HG03103 (cell line): Measurements from ENCODE around the gene NDUFA6.
"Not testable (repeated sequence)": the region's sequence is repeated elsewhere in the genome, so short reads cannot be mapped to it uniquely, and the experiment has no call there.

ENCODE experiments used
- ATAC-seq: cut with Tn5 transposase; IDR thresholded peaks from one replicate; pipeline ENCODE4 v1.9.1; 2021; ENCODE audit warnings: low read depth; ENCODE audit not compliant: unreplicated experiment

The NDUFA6 gene

DNA sequence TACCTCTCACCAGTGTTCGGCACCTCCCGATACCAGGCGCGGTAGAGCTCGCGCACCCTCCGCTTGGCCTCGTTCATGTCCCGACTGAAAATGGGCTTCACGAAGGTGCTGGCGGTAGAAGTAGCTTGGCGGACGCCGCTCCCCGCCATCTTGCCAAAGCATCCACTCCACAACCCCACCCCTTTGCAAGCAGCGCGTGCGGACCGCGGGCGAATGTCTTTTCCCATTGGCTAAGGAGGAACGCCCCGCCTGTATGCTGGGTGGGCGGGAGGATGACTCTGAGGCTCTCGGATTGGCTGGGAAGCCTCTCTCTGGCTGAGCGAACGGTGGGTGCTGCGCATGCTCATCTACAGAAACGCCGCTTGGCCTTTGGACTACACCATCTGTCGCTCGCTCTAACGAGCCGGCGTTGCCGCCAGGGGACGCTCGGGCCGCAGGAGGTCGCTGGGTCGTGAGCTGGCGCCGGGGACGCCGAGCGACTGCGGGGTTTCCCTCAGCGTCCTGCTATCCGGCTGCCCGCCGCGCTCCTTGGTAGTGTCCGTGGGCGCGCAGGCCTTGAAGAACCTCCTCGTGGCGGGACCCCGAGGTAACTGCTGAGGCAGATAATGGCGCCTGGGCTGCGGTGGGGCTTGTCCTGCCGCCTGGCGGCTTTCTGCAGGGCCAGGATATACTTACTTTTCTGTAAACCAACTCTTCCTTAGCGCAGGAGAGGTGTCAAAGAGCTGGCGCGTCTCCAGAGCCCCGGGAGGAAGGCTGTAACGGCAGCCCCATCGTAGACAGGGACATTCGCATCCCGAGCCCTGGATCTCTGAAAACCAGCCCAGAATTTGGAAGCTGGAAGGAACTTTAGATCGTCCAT lies at the start of gene NDUFA6:
TSS of gene NDUFA6 (minus strand) at position 177 of the 859 bp plus-strand sequence. CDS start at position 149, 28 bp downstream.
- peak; percentile 95 for ATAC-seq

DNA sequence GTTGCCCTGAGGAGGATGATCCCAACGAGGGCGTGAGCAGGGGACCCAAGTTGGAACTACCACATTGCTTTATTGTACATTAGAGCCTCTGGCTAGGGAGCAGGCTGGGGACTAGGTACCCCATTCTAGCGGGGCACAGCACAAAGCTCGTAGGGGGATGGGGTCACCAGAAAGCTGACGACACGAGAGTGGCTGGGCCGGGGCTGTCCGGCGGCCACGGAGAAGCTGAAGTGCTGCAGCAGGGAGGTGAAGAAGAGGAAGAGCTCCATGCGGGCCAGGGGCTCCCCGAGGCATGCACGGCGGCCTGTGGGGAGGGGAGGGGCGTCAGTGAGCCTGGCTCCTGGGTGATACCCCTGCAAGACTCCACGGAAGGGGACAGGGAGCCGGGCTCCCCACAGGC lies 49.6 kb upstream of the NDUFA6 start:
- ATAC-seq: not testable (repeated sequence)

DNA sequence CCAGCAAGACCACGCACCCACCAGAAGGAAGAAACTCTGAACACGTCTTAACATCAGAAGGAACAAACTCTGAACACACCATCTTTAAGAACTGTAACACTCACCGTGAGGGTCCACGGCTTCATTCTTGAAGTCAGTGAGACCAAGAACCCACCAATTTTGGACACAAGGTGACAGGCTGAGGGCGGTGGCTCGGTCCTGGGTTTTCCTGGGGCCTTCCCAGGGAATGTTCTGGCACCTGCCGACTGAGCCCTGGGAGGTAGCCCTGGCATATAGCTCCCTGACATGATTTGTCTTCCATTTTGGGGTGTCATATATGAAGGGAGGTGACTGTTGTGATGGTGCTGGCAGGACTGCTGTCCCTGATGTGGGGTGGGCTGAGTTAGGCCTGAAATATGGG lies 48.9 kb upstream of the NDUFA6 start:
- ATAC-seq: not testable (repeated sequence)

DNA sequence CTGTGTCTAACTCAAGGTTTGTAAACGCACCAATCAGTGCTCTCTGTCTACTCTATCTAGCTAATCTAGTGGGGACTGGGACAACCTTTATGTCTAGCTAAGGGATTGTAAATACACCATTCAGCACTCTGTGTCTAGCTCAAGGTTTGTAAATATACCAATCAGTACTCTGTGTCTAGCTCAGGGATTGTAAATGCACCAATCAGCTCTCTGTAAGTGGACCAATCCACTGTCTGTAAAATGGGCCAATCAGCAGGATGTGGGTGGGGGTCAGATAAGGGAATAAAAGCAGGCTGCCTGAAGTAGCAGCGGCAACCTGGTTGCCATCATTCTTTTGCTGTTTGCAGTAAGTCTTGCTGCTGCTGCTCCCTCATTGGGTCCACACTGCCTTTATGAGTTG lies 48.4 kb upstream of the NDUFA6 start:
- ATAC-seq: no peak

DNA sequence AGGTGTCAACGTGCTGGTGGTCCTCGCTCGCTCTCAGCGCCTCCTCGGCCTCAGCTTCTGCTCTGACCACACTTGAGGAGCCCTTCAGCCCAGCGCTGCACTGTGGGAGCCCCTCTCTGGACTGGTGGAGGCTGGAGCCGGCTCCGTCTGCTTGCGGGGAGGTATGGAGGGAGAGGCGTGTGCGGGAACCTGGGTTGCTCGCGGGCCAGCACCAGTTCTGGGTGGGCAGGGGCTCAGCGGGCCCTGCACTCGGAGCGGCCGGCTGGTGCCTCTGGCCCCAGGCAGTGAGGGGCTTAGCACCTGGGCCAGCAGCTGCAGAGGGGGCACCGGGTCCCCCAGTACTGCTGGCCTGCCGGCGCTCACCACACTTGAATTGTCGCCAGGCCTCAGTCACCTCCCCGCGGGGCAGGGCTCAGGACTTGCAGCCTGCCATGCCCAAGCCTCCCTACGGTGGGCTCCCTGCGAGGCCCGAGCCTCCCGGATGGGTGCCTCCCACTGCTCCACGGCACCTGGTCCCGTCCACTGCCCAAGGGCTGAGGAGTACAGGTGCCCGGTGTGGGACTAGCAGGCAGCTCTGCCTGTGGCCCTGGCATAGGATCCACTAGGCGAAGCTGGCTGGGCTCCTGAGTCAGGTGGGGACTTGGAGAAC lies 47.7 kb upstream of the NDUFA6 start:
- no peak for ATAC-seq

DNA sequence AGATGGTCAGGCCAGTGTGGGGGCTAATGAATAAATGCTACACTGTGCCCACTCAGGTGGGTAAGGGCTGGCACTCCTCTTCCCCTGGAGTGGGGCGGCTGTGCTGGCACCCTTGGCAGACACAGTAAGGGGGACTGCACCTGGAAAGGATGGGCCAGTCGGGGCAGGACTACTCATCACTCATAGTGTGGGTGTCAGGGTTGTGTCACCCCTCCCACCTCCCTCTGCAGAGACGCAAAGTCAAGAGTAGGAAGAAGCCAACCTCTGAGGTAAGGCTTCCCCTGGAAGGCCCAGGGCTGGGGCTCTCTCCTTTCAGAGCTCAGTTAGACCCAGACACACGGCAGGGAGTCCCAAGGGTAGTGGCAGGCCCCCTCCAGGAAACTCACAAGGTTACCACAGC lies 45.1 kb upstream of the NDUFA6 start:
- not testable (repeated sequence) for ATAC-seq

DNA sequence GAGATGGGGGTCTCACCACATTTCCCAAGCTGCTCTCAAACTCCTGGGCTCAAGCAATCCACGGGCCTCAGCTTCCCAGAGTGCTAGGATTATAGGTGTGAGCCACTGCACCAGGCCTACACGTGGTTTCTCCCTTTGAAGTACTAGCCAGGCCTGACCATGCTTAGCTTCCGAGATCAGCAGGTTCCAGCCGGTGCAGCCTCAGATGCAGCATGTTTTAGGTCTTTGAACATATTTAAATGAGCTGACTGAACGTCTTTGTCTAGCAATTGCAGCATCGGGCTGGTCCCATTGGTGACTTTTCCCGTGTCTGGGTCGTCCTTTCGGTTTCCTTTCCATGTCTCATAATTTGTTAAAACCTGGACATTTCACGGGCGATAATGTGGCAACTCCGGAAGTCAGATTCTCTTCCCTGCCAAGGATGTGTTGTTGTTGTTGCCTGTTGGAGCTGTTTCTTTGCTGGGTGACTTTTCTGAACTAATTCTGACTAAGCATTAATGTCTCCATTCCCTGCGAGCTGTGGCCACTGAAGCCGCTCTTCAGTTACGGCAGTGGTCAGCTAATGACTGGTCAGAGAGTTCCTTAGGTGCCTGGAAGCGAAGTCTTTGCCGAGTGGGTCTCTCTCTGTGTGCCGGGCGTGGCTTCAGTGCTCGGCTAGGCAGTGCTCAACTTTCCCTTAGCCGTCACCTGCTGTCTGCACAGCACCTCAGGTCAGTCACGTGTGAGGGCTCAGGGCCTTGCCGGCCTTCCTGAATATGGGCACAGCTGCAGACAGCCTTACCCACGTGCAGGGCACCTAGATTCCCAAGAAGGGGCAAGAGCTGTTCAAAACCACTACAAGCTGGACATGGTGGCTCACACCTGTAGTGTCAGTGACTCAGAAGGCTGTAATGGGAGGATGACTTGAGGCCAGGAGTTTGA lies 43.8 kb upstream of the NDUFA6 start:
- ATAC-seq: no peak

DNA sequence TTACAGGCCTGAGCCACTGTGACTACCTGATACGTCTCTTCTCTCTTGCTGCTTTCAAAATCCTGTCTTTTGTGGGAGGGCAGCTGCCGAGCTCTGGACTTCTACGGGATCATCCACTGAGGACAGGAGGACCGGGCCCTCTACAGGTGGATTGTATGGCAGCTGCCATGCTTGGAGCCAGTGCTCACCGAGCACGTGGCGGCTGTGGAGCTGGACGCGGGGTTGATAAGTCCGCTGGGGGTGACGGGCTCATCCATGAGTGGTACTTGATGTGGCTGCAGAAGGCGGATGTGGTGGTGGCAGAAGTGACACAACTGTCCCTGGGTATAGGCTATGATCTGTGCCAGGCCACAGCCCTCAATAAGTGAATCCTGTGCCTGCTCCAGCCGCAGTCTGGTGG lies 41.9 kb upstream of the NDUFA6 start:
- ATAC-seq: no peak

DNA sequence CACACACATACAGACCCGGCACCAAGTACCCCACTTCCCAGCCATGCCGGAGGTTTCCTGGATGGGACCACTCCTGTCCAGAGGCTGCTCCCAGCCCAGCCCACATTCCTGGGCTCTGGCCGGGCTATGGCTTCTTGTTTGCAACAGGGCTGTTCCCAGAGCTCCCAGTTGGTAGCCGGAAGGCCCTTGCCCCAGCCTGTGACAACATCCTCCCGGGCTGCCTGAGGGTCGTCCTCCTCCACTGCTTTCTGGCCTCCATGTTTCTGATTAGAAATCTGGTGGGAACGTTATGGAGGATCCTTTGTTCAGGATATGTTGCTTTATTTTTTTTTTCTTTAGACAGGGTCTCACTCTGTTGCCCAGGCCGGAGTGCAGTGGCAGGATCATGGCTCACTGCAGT lies 41.0 kb upstream of the NDUFA6 start:
- ATAC-seq: no peak

DNA sequence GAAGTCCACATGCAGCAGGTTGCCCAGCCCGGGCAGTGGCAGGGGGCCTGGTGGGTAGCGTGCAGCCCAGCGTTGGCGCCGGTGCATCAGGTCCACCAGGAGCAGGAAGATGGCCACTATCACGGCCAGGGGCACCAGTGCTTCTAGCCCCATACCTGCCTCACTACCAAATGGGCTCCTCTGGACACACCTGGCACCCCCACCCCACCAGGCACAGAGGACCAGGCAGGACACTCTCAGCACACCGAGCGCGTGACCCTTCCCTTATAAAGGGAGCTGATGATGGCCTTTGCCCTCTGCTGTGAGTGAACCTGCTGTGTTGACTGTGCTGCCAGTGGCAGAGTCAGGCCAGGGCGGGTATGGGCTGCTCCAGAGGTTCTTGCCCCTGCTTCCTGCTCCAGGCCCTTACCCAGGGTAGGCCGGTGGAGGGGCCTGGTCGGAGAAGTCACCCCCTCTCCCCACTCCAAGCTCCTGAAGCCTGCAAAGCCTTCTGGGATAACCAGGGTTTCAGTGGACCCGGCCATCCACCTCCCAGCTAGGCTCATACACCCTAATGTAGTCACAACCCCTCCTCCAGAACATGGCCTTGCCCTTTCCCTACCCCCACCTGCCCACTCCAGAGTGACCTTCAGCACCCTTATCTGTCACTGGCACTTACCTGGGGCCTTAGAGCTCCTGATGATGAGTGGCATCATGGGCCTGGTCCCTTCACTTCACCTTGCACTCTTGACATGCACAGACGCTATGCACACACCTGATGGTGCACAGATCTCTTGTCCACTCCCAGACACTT lies 40.3 kb upstream of the NDUFA6 start, which contains the start of gene CYP2D6:
TSS of gene CYP2D6 (minus strand) at position 172 of the 793 bp plus-strand sequence. CDS start at position 153, 19 bp downstream.
- ATAC-seq: not testable (repeated sequence)

DNA sequence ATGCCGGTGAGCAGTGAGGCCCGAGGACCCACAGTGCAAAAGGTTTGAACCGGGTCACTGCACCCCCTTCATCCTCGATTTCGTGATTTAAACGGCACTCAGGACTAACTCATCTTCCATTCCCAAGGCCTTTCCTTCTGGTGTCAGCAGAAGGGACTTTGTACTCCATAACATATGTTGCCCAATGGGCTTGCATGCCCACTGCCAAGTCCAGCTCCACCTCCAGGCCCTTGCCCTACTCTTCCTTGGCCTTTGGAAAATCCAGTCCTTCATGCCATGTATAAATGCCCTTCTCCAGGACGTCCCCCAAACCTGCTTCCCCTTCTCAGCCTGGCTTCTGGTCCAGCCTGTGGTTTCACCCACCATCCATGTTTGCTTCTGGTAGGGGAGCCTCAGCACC lies 39.6 kb upstream of the NDUFA6 start:
- ATAC-seq: not testable (repeated sequence)

DNA sequence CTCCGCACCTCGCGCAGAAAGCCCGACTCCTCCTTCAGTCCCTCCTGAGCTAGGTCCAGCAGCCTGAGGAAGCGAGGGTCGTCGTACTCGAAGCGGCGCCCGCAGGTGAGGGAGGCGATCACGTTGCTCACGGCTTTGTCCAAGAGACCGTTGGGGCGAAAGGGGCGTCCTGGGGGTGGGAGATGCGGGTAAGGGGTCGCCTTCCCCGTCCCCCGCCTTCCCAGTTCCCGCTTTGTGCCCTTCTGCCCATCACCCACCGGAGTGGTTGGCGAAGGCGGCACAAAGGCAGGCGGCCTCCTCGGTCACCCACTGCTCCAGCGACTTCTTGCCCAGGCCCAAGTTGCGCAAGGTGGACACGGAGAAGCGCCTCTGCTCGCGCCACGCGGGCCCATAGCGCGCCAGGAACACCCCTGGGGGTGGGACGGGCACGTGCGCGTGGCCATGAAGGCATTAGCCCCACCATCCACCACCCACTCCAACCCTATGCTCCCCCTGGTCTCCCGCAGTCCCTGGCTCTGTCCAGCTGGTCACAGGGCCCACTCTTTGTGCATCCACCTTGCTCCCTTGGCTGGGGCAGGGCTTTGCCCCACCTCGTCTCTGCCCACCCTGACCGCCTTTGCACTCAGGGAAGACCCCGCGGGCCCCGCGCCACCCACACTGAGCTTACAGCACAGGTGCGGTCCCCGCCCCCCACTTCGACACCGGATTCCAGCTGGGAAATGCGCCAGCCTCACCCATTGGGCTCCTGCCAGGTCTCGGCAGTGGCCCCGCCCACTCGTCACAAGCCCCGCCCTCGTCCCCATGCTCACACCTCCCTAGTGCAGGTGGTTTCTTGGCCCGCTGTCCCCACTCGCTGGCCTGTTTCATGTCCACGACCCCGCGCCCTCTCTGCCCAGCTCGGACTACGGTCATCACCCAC lies 38.5 kb upstream of the NDUFA6 start:
- ATAC-seq: not testable (repeated sequence)

DNA sequence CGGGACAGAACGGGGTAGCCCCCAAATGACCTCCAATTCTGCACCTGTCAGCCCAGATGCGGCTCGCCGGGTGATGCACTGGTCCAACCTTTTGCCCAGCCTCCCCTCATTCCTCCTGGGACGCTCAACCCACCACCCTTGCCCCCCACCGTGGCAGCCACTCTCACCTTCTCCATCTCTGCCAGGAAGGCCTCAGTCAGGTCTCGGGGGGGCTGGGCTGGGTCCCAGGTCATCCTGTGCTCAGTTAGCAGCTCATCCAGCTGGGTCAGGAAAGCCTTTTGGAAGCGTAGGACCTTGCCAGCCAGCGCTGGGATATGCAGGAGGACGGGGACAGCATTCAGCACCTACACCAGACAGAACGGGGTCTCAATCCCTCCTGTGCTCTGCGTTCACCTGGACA lies 37.4 kb upstream of the NDUFA6 start:
- ATAC-seq: not testable (repeated sequence)

DNA sequence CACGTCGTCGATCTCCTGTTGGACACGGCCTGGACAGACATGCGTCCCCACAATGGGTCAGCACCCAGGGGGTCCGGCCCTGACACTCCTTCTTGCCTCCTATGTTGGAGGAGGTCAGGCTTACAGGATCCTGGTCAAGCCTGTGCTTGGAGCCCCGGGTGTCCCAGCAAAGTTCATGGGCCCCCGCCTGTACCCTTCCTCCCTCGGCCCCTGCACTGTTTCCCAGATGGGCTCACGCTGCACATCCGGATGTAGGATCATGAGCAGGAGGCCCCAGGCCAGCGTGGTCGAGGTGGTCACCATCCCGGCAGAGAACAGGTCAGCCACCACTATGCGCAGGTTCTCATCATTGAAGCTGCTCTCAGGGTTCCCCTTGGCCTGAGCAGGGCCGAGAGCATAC lies 37.0 kb upstream of the NDUFA6 start:
- no peak for ATAC-seq

DNA sequence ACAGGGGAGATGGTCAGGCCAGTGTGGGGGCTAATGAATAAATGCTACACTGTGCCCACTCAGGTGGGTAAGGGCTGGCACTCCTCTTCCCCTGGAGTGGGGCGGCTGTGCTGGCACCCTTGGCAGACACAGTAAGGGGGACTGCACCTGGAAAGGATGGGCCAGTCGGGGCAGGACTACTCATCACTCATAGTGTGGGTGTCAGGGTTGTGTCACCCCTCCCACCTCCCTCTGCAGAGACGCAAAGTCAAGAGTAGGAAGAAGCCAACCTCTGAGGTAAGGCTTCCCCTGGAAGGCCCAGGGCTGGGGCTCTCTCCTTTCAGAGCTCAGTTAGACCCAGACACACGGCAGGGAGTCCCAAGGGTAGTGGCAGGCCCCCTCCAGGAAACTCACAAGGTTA lies 33.0 kb upstream of the NDUFA6 start:
- not testable (repeated sequence) for ATAC-seq

DNA sequence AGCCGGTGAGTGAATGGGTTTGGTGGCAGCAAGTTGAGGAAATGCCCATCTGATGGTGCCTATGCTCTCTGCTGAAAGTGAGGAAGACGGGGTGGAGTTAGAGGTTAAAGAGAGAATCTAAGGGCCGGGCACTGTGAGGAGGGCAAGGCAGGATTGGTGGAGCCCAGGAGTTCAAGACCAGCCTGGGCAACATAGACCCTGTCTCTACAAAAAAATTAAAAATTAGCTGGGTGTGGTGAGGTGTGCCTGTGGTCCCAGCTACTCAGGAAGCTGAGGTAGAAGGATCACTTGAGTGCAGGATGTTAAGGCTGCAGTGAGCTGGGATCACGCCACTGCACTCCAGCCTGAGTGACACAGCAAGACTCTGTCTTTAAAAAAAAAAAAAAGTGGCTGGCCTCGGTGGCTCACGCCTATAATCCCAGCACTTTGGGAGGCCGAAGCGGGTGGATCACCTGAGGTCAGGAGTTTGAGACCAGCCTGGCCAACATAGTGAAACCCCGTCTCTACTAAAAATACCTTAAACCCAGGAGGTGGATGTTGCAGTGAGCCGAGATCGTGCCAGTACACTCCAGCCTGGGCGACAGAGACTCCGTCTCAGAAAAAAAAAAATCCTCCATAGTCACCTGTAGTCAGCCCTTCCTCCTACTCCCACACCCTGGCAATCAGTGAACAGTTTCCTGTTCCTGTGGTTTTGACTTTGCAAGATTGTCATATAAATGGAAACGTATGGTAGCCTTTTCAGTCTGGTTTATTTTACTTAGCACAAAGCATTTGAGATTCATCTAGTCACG lies 29.9 kb upstream of the NDUFA6 start:
- ATAC-seq: not testable (repeated sequence)

DNA sequence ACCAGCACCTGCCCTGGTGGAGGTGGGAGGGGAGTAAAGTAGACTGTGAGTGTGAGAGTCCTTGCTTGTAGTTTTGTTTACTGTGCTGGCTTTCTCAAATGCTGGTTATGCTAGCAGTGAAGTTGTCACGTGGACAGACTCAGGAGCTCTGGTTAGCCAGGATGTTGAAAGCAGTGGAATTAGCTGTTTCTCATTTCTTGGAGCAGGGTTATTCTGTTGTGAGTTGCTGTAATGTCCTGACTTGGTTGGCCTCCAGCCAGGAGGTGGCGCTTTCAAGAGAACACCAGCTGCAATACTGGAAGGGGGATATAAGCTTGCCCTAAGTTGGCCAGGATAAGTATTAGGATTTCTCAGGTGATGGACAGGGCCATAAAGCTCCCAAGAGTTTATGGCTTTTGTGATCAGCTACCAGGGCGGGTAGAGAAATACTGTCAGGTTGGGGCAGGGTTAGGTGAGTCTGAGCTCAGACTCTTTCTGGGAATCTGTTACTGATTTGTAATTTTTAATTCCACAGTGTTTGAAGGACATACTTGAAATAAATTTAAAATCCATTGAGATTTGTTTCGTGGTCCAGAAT lies 26.4 kb upstream of the NDUFA6 start:
- ATAC-seq: no peak

DNA sequence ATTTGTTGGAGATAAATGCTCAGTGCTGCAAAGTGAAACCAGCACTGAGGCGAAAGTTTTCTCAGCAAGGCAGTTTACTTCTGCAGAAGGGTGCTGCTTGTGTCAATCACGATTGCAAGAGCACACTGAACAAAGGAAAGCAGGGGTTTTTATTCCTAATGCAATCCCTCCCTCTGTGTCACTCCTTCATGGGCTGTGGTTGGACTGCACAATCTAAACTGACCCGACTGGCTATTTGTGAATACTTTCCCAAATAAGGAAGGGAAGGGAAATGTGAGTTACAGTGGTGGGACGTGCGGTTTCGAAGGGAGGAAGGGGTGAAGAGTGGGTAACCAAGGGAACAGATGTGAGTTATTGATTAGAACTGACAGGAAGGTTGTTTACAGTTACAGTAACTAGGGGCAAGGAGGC lies 24.9 kb upstream of the NDUFA6 start:
- not testable (repeated sequence) for ATAC-seq
